Renal cortical epithelial cell (primary cell): Measurements from ENCODE around the gene HOXC9. TPM values are rescaled to one million over a fixed set of nuclear protein-coding genes. Genes with fewer than 3 reads are reported as not detected.

ENCODE experiments used
- DNase-seq: peaks from one replicate; pipeline ENCODE4 v3.0.0-alpha.2; 2011; ENCODE audit warnings: low read depth
- total RNA-seq: library from RNA; depleted of rRNA; stranded (reverse); fragments of >200 nt; gene quantifications from 2 replicates; pipeline ENCODE4 v1.2.3, GENCODE V29; 2014

HOXC9 gene
- total RNA-seq, 1 donor from 2014 or later = 6.5 TPM

GRCh38 chr12:54028314-54029201 lies 28.6 kb downstream of the HOXC9 start, which contains the start of gene HOXC6:
TSS of gene HOXC6 (plus strand) at chr12:54028440. CDS start at chr12:54028522, 82 bp downstream.
- peak; percentile 46 for DNase-seq

- no peak for DNase-seq
Measured at GRCh38 chr12:54029529-54030441, 29.8 kb downstream of the HOXC9 start.

- no peak for DNase-seq
Measured at GRCh38 chr12:54030442-54030801, 30.5 kb downstream of the HOXC9 start.

GRCh38 chr12:54030889-54031471 lies 31.0 kb downstream of the HOXC9 start:
- no peak for DNase-seq

- DNase-seq = no peak
Measured at GRCh38 chr12:54031480-54031879, 31.5 kb downstream of the HOXC9 start.

GRCh38 chr12:54032086-54032619 lies 32.2 kb downstream of the HOXC9 start:
- no peak for DNase-seq

- peak; percentile 73 for DNase-seq
Measured at GRCh38 chr12:54032627-54033100, 32.7 kb downstream of the HOXC9 start, which contains the start of gene HOXC5. TSS of gene HOXC5 (plus strand) at chr12:54033050. CDS start at chr12:54033123, 73 bp downstream.

GRCh38 chr12:54033106-54033979 lies 33.4 kb downstream of the HOXC9 start:
- DNase-seq = no peak

- peak; percentile 33 for DNase-seq
Measured at GRCh38 chr12:54033980-54034784, 34.2 kb downstream of the HOXC9 start.

GRCh38 chr12:54034785-54035310 lies 34.9 kb downstream of the HOXC9 start:
- DNase-seq = no peak

GRCh38 chr12:54035568-54036264 lies 35.8 kb downstream of the HOXC9 start:
- no peak for DNase-seq

- DNase-seq = peak; percentile 88
Measured at GRCh38 chr12:54036620-54037359, 36.8 kb downstream of the HOXC9 start.

- DNase-seq = no peak
Measured at GRCh38 chr12:54037360-54038283, 37.7 kb downstream of the HOXC9 start.

- no peak for DNase-seq
Measured at GRCh38 chr12:54038284-54038870, 38.4 kb downstream of the HOXC9 start.

GRCh38 chr12:54038871-54039414 lies 39.0 kb downstream of the HOXC9 start:
- DNase-seq = peak; percentile 58

GRCh38 chr12:54039417-54040147 lies 39.6 kb downstream of the HOXC9 start:
- no peak for DNase-seq
